Measurements from ENCODE around the gene IGSF10.

IGSF10 gene

GRCh38 chr3:151446002-151446340 is 14.9 kb downstream of the IGSF10 start:
- no peak for DNase-seq
- no peaks in the 10 kb centered on the region for H3K36me3 ChIP-seq
- no peaks in the 10 kb centered on the region for H3K27me3 ChIP-seq
- no peaks in the 10 kb centered on the region for H3K4me1 ChIP-seq
- H3K4me3 ChIP-seq (ENCODE audit: low read depth, low read length), result no peak overlapping the region
- TF ChIP-seq CTCF (IDR thresholded peaks at IDR 0.05; ENCODE audit: low read depth, low read length), result no peak
- H3K9me3 ChIP-seq, result no peaks in the 10 kb centered on the region

GRCh38 chr3:151445273-151446001 is 15.4 kb downstream of the IGSF10 start:
- H3K4me3 ChIP-seq (ENCODE audit: low read depth, low read length), result no peak overlapping the region
- no peaks in the 10 kb centered on the region for H3K27me3 ChIP-seq
- no peak for TF ChIP-seq CTCF (IDR thresholded peaks at IDR 0.05; ENCODE audit: low read depth, low read length)
- H3K9me3 ChIP-seq, result no peaks in the 10 kb centered on the region
- H3K36me3 ChIP-seq, result no peaks in the 10 kb centered on the region
- no peaks in the 10 kb centered on the region for H3K4me1 ChIP-seq
- DNase-seq, result no peak

DNA sequence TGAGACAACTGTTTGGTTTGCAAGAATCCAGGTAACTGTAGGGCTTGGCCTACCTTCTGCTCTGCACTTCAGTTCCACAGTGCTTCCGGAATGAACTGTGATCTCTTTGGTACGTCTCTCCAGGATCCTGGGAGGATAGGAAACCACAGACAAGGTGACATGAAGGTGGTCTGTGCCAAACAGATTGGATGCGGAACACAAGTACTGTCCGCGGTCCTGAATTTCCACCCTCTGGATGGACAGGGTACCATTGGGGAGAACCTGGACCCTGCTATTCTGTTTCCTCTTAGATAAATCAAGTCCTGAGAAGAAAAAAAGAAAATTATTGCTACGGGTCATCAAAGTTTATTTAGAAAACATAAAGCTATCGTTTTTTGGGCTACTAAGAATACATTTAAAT is 17.3 kb downstream of the IGSF10 start:
- no peaks in the 10 kb centered on the region for H3K4me1 ChIP-seq
- TF ChIP-seq CTCF (IDR thresholded peaks at IDR 0.05; ENCODE audit: low read depth, low read length), result no peak
- no peak overlapping the region for H3K4me3 ChIP-seq (ENCODE audit: low read depth, low read length)
- no peaks in the 10 kb centered on the region for H3K27me3 ChIP-seq
- H3K9me3 ChIP-seq, result no peaks in the 10 kb centered on the region
- DNase-seq, result no peak
- H3K36me3 ChIP-seq, result no peaks in the 10 kb centered on the region

DNA sequence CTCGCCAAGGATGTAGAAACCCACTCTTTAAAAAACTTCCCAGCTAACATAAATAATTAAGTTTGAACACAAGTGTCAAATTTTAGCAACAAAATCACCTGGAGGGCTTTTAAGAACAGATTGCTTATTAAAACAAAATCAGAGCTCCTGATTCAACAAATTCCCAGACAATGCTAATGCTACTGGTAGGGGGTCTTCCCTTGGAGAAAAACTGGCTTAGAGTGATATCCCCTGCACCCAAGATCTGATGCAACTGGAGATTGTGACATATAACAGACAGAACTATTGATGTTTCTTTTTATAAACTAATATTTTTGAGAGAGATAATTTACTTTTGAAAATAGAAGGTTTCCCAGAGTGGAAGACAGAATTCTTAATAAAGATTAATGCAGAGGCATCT is 19.9 kb downstream of the IGSF10 start:
- DNase-seq, result no peak
- Histone ChIP-seq H3K9me3 (no peaks in the 10 kb centered on the region), H3K4me3 (ENCODE audit: low read depth, low read length) (no peak overlapping the region), H3K4me1 (no peaks in the 10 kb centered on the region), H3K36me3 (no peaks in the 10 kb centered on the region), H3K27me3 (no peaks in the 10 kb centered on the region)
- TF ChIP-seq CTCF (IDR thresholded peaks at IDR 0.05; ENCODE audit: low read depth, low read length), result no peak

- H3K9me3 ChIP-seq, result no peaks in the 10 kb centered on the region
- H3K36me3 ChIP-seq, result no peaks in the 10 kb centered on the region
- H3K4me3 ChIP-seq (ENCODE audit: low read depth, low read length), result no peak overlapping the region
- TF ChIP-seq CTCF (IDR thresholded peaks at IDR 0.05; ENCODE audit: low read depth, low read length), result peak; percentile 85
- H3K4me1 ChIP-seq, result no peaks in the 10 kb centered on the region
- DNase-seq, result peak; percentile 38
- no peaks in the 10 kb centered on the region for H3K27me3 ChIP-seq
Observed at GRCh38 chr3:151439652-151440125, 21.2 kb downstream of the IGSF10 start.

DNA sequence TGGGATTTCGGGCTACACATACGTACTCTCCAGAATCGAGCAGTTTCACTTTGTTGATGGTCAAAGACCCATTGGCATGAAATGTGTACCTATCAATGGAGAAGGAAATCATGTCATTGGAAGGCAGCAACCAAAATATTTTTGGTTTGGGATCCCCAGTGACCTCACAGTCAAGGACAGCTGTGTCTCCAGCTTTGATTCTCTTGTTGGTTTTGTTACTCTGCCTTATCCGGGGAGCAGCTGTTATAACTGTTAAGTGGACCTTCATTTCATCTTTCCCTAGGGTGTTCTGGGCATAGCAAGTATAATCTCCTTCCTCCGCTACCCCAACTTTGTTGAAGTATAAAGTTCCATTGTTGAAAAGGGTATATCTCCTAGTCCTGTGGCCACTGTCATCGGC is 23.0 kb downstream of the IGSF10 start:
- H3K27me3 ChIP-seq, result no peaks in the 10 kb centered on the region

More for the DNA sequence above, 23.0 kb downstream of the IGSF10 start:
- DNase-seq, result no peak
- Histone ChIP-seq H3K4me3 (ENCODE audit: low read depth, low read length) (no peak overlapping the region), H3K4me1 (no peaks in the 10 kb centered on the region), H3K9me3 (no peaks in the 10 kb centered on the region), H3K36me3 (no peaks in the 10 kb centered on the region)
- TF ChIP-seq CTCF (IDR thresholded peaks at IDR 0.05; ENCODE audit: low read depth, low read length), result no peak
